Ascending aorta (tissue), 2 donors: ENCODE measurements around the gene IRAK3. TPM values are rescaled to one million over a fixed set of nuclear protein-coding genes. Genes with fewer than 3 reads are reported as not detected.
"Not testable (repeated sequence)": the region's sequence is repeated elsewhere in the genome, so short reads cannot be mapped to it uniquely, and the experiment has no call there.

ENCODE experiments used
- DNase-seq, 2 donors: peaks; one replicate each; pipeline ENCODE4 v3.0.0-alpha.2; 2019; ENCODE audit warnings: low spot score in 2 of 2
- H3K27ac ChIP-seq, 2 donors: fragments of 200-600 bp; sonication (generic); one replicate each; pipeline ENCODE4 v1.5.1; 2016 to 2017; ENCODE audit warnings: mild to moderate bottlenecking in 1 of 2
- H3K27me3 ChIP-seq: fragments of 200-600 bp; sonication (generic); one replicate; pipeline ENCODE4 v1.5.1; 2017
- H3K36me3 ChIP-seq, 2 donors: fragments of 200-600 bp; sonication (generic); one replicate each; pipeline ENCODE4 v1.5.1; 2016
- H3K4me1 ChIP-seq, 2 donors: fragments of 200-600 bp; sonication (generic); one replicate each; pipeline ENCODE4 v1.5.1; 2016 to 2017; ENCODE audit warnings: mild to moderate bottlenecking in 1 of 2
- H3K4me3 ChIP-seq, 2 donors: fragments of 200-600 bp; sonication (generic); one replicate each; pipeline ENCODE4 v1.5.1; 2016 to 2017; ENCODE audit warnings: mild to moderate bottlenecking in 1 of 2
- H3K9me3 ChIP-seq, 2 donors: fragments of 200-600 bp; sonication (generic); one replicate each; pipeline ENCODE4 v1.5.1; 2016
- intact Hi-C: fragments of 100-400 bp; cut with DNase I; formaldehyde crosslinking; loops from one replicate; pipeline ENCODE4 v1.15.1; 2023
- total RNA-seq: library from RNA; depleted of rRNA; stranded (reverse); fragments of >200 nt; gene quantifications from one replicate; pipeline ENCODE4 v1.1.0, GENCODE V29; 2016
- TF ChIP-seq, protein P1 (sequence below), 3 experiments: fragments of 200-600 bp in 2 of 3; fragments of 450-650 bp in 1 of 3; sonication (generic) in 2 of 3; IDR thresholded peaks; one replicate each; pipeline ENCODE4 v1.5.1; 2016 to 2019; ENCODE audit warnings: antibody characterized with exemption in 3 of 3, mild to moderate bottlenecking in 1 of 3, moderate library complexity in 1 of 3

Gene IRAK3
- total RNA-seq, 1 donor from 2014 or later = 35.9 TPM

DNA sequence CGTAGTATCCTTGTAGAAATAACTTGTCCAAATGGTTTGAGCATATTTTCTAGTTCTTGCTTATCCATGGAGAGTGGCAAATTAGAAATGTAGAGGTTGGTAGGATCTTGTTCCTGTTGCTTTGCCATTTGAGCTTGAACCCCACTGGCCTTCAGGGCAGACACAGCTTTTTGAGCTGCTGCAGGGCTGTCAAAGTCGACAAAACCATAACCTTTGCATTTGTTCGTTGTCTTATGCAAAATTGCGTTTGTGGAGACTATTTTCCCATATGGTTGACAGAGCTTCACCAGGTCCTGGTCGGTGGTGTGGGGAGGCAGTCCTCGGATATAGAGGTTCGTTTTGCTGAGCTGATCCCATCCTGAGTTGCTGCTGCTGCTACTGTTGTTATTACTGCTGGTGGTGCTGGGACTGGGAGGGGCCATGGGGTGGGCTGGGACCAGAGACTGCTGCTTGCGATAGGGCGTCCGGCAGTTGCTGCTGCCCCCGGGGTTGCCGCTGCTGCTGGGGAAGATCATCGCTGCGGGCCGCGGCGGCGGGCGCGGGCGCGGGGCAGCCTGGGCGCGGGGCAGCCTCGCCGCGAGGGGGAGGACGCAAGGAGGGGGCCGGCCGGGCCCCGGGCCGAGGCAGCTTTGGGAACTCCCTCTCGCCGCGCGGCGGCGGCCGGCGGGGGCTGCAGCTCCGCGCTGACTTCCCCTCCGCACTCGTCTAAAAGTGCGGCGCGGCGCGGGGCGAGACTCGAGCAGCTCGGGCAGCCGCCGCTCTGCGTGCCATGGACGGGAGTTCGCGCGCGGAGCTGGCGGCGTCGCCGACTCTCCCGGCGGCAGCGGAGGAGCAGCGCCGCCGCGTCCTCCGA is 46.0 kb downstream of the IRAK3 start:
- TF ChIP-seq, protein P1, sequence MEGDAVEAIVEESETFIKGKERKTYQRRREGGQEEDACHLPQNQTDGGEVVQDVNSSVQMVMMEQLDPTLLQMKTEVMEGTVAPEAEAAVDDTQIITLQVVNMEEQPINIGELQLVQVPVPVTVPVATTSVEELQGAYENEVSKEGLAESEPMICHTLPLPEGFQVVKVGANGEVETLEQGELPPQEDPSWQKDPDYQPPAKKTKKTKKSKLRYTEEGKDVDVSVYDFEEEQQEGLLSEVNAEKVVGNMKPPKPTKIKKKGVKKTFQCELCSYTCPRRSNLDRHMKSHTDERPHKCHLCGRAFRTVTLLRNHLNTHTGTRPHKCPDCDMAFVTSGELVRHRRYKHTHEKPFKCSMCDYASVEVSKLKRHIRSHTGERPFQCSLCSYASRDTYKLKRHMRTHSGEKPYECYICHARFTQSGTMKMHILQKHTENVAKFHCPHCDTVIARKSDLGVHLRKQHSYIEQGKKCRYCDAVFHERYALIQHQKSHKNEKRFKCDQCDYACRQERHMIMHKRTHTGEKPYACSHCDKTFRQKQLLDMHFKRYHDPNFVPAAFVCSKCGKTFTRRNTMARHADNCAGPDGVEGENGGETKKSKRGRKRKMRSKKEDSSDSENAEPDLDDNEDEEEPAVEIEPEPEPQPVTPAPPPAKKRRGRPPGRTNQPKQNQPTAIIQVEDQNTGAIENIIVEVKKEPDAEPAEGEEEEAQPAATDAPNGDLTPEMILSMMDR (IDR thresholded peaks at IDR 0.05) = peak in 2 of 3 experiments; percentile 24 to 26
- intact Hi-C loops = loop anchor here (2.0 kb wide), 1 partner anchor 66 kb away; the partner anchor contains the start of gene TMBIM4
- peak overlapping the region in 1 of 2 donors; percentile 69 for H3K27ac ChIP-seq

DNA sequence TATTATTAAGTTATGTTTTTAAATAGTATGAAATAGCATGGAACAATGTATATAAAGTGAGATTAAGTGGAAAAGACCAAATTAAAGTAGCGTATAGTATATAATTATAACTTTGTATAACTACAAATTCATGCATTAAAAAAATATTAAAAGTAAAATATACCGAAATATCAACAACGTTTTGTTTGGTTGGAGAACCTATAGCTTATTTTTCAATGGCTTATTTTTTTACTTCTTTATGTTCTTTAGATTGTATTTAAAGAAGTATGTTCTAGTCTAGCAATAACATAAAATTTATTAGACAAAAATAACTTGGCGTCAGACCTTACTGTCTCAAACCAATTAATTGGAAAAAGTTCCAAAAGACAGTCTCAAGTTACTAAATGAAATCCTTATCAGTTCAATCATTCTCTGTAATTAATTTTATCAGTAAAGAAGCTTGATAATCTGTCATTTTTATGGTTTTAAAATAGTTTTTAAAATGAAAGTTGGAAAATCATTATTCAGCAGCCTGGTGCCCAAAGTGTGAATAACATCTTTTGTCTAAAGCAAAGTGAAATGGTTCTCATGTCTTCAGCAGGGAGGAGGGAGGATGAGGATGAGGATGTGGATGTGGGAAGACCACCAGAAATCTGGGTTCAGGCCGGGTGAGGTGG is 46.7 kb downstream of the IRAK3 start:
- Histone ChIP-seq H3K36me3 (peaks cover 0 to 2% of the 10 kb centered on the region in 2 donors), H3K9me3 (no peaks in the 10 kb centered on the region), H3K4me3 (peak overlapping the region; percentile 55 to 72), H3K27me3 (no peaks in the 10 kb centered on the region), H3K27ac (peak overlapping the region in 1 of 2 donors; percentile 69), H3K4me1 (peaks cover 2 to 7% of the 10 kb centered on the region in 2 donors)
- intact Hi-C loops = loop anchor here (2.0 kb wide), 1 partner anchor 67 kb away; the partner anchor contains the start of gene TMBIM4
- TF ChIP-seq, protein P1 (IDR thresholded peaks at IDR 0.05) = no peak
- DNase-seq = no peak

More for the DNA sequence above, 46.0 kb downstream of the IRAK3 start:
- H3K9me3 ChIP-seq, H3K27me3 ChIP-seq, H3K36me3 ChIP-seq, H3K4me1 ChIP-seq: not testable (repeated sequence)
- DNase-seq = peak in 1 of 2 donors; percentile 67
- H3K4me3 ChIP-seq = peak overlapping the region; percentile 55 to 72

DNA sequence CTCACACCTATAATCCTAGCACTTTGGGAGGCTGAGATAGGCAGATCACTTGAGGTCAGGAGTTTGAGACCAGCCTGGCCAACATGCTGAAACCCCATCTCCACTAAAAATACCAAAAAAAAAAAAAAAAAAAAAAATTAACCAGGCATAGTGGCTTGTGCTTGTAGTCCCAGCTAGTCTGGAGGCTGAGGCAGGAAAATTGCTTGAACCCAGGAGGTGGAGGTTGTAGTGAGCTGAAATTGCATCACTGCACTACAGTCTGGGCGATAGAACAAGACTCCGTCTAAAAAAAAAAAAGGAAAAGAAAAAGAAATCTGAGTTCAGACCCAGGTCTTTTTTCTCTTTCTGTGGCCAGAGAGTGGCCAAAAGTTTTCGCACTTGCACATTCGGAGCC is 47.3 kb downstream of the IRAK3 start:
- DNase-seq, H3K4me1 ChIP-seq, intact Hi-C loops, H3K27ac ChIP-seq, H3K27me3 ChIP-seq, H3K9me3 ChIP-seq, H3K36me3 ChIP-seq: not testable (repeated sequence)
- H3K4me3 ChIP-seq = peak overlapping the region in 1 of 2 donors; percentile 55

DNA sequence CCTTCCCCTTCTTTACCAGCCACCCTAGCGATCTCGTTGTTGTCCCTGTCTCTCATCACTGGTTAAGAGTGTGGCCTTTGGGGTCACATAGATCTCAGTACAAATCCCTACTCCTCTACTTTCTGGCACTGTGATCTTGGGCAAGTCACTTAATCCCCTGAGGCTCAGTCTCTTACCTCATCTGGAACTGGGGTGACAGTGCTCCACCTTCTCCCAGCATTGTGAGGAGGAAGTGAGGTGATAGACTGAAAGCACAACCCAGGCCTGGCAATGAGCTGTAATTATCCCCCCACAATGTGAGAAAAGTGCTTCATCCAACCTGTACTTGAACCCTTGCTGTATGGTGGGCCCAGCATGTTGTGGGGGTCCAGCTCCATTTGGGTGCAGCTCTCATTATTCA is 48.0 kb downstream of the IRAK3 start:
- no peaks in the 10 kb centered on the region for H3K9me3 ChIP-seq
- intact Hi-C loops = no loop called here
- TF ChIP-seq, protein P1 (IDR thresholded peaks at IDR 0.05) = no peak

DNA sequence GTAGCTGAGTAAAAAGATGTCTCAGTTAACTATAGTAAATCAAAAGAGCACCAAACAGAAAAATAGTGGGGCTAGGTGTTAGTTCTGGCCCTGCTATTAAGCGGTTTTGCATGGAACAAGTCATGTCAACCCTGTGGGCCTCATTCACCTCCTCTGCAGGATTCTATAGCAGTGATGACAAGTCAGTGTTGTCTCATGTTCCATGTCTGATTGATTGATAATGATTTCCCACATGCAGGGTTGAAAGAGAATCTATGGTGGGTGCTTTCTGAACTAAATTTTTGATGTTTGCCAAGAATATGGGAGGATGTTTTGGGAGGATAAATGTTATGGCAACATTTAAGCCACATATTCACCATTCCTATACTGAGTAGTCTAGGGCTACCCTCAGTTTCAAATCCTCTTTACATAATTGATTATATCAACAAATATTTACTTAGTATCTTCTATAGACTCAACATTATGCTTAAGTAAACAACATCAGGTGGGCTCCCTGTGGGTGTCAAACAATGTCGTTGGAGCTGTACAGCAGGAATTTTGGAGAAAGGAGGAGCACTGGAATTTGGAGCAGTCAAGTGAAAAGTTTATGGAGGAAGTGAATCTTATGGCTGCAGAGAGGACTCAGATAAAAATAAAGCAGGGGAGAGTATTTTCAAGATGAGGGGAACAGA is 48.6 kb downstream of the IRAK3 start:
- TF ChIP-seq, protein P1 (IDR thresholded peaks at IDR 0.05) = no peak
- no peak overlapping the region for H3K4me3 ChIP-seq
- intact Hi-C loops = no loop called here
- H3K9me3 ChIP-seq = no peaks in the 10 kb centered on the region
- no peak overlapping the region for H3K27ac ChIP-seq
- H3K27me3 ChIP-seq = no peaks in the 10 kb centered on the region
- no peak for DNase-seq
- peaks cover 2 to 7% of the 10 kb centered on the region in 2 donors for H3K4me1 ChIP-seq
- H3K36me3 ChIP-seq = no peaks in the 10 kb centered on the region

More for the DNA sequence above, 48.0 kb downstream of the IRAK3 start:
- Histone ChIP-seq H3K4me1 (peaks cover 2 to 7% of the 10 kb centered on the region in 2 donors), H3K27me3 (no peaks in the 10 kb centered on the region), H3K27ac (no peak overlapping the region), H3K4me3 (no peak overlapping the region), H3K36me3 (no peaks in the 10 kb centered on the region)
- no peak for DNase-seq
